ENCODE data around the gene CYTH4. TPM values are rescaled to one million over a fixed set of nuclear protein-coding genes. Genes with fewer than 3 reads are reported as not detected.

CYTH4 gene
- polyA plus RNA-seq, 1 experiment, result 0.33 TPM

DNA sequence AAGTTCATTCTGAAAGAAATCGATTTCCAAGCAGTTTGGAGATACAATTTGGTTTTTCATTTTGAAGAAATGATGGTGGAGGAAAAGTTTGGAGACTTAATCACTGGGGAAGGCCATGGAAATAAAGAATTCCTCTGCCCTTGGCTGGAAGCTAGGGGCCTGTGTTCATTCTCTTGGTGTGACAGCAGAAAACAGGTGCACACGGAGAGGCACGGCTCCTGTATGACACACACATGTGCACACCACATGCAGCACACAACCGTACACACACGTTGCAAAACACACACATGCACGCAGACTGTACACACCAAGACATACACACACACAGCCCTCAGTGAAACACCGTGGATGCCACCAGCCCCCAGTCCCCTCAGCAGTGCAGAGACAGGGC lies 64.2 kb downstream of the CYTH4 start:
- TF ChIP-seq, protein P1, sequence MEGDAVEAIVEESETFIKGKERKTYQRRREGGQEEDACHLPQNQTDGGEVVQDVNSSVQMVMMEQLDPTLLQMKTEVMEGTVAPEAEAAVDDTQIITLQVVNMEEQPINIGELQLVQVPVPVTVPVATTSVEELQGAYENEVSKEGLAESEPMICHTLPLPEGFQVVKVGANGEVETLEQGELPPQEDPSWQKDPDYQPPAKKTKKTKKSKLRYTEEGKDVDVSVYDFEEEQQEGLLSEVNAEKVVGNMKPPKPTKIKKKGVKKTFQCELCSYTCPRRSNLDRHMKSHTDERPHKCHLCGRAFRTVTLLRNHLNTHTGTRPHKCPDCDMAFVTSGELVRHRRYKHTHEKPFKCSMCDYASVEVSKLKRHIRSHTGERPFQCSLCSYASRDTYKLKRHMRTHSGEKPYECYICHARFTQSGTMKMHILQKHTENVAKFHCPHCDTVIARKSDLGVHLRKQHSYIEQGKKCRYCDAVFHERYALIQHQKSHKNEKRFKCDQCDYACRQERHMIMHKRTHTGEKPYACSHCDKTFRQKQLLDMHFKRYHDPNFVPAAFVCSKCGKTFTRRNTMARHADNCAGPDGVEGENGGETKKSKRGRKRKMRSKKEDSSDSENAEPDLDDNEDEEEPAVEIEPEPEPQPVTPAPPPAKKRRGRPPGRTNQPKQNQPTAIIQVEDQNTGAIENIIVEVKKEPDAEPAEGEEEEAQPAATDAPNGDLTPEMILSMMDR (IDR thresholded peaks at IDR 0.05; ENCODE audit: low read depth, low read length), result no peak
- no peak for DNase-seq (ENCODE audit: low read depth, low spot score)
- H3K27ac ChIP-seq (ENCODE audit: low read depth, low read length), result peak overlapping the region; percentile 80

DNA sequence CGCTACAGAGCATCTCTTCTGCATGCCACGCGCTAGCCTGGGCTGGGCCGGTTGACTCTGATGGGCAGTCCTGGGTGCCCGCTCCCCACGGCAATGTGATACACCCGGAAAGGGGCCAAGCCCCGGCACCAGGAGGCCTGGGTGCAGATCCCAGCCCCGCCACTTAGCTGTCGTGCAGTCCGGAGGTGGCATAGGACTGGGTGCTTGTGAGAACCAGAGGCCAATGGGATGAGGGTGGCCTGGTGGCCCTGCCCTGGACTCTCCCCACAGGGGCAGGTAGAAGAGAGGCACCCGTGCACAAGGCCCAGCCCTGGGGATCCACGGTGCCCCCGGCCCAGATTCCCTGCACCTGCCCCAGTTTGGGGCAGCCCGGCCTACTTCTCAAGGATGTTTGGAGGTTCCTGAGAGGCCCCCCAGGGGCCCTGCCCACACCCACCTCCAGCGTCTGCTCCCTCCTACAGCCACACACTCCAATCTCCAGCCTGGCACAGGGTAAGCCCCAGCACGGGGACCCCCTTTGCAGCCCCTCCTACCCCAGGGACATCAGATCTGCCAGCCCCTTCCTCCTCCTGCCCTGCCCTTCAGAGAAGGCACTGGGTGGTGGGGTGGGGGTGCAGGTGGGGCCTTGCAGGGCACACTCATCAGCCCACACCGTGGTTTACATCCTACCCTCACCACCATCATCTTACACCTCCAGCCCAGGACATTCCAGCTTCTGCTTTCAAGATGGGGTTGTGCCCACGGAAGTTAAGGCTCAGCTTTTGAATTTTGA lies 66.9 kb downstream of the CYTH4 start:
- DNase-seq (ENCODE audit: low read depth, low spot score), result no peak
- Histone ChIP-seq H3K9me3 (ENCODE audit: control insufficient read depth, insufficient read depth, low read length) (no peaks in the 10 kb centered on the region), H3K27me3 (ENCODE audit: control insufficient read depth, insufficient read depth, low read length) (peaks cover 29% of the 10 kb centered on the region), H3K27ac (ENCODE audit: low read depth, low read length) (no peak overlapping the region), H3K4me3 (ENCODE audit: low read depth, low read length) (no peak overlapping the region)
- ChIA-PET CTCF (no interaction called here), POLR2A (no interaction called here)
- TF ChIP-seq, protein P1 (IDR thresholded peaks at IDR 0.05; ENCODE audit: low read depth, low read length), result no peak

More for the DNA sequence above, 64.2 kb downstream of the CYTH4 start:
- H3K27me3 ChIP-seq (ENCODE audit: control insufficient read depth, insufficient read depth, low read length), result peaks cover 8% of the 10 kb centered on the region
- no peaks in the 10 kb centered on the region for H3K9me3 ChIP-seq (ENCODE audit: control insufficient read depth, insufficient read depth, low read length)
- ChIA-PET POLR2A (interaction anchor here (1.0 kb wide), 1 partner anchor 18 kb away, joined by 3 read pairs; no protein-coding TSS in a partner anchor), CTCF (no interaction called here)
- H3K4me3 ChIP-seq (ENCODE audit: low read depth, low read length), result no peak overlapping the region

DNA sequence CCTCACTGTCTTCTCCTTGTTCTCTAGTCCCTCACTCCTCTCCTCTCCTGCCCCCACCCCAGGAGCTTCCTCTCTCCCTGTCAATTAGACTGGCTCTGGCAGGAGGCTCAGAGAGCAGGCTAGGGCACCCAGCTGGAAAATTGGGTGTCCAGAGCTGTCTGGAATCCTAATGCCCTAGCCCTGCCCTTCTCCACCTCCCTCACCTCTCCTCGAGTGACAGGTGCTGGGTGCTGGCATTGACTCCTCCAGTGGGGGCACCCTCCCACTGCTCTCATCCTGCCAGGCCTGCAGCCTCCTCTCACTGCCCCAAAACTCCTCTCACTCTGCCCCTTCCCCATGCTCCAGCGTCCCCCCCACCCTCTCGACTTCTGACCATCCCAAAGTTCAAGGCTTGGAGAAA lies 68.9 kb downstream of the CYTH4 start:
- TF ChIP-seq, protein P1 (IDR thresholded peaks at IDR 0.05; ENCODE audit: low read depth, low read length), result no peak
- no peak overlapping the region for H3K4me3 ChIP-seq (ENCODE audit: low read depth, low read length)
- CTCF ChIA-PET, result no interaction called here
- H3K27ac ChIP-seq (ENCODE audit: low read depth, low read length), result no peak overlapping the region
- peaks cover 37% of the 10 kb centered on the region for H3K27me3 ChIP-seq (ENCODE audit: control insufficient read depth, insufficient read depth, low read length)
- DNase-seq (ENCODE audit: low read depth, low spot score), result no peak
- no peaks in the 10 kb centered on the region for H3K9me3 ChIP-seq (ENCODE audit: control insufficient read depth, insufficient read depth, low read length)
- POLR2A ChIA-PET, result no interaction called here

DNA sequence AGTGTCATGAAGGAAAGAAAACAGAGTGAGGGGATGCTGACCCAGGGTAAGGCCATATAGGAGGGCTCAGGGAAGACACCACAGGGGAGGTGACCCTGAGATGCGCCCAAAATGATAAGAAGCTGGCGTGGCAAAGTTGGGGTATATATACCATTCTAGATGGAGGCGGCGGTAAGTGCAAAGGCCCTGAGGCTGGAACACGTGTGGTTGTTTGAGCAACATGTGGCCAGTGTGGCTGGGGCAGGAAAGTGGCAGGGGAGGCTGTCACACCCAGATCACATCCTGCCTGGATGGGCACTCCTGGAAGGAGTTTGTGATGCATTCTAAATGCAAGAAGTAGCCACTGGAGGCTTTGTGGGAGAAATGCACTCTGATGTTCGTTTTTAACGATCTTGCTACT lies 70.2 kb downstream of the CYTH4 start:
- ChIA-PET POLR2A (no interaction called here), CTCF (interaction anchor here (1.0 kb wide), 1 partner anchor 120 kb away, joined by 3 read pairs; no protein-coding TSS in a partner anchor)
- no peak overlapping the region for H3K27ac ChIP-seq (ENCODE audit: low read depth, low read length)
- peaks cover 3% of the 10 kb centered on the region; the same call in 1 of the 2 replicates for H3K9me3 ChIP-seq (ENCODE audit: control insufficient read depth, insufficient read depth, low read length)
- peaks cover 41% of the 10 kb centered on the region for H3K27me3 ChIP-seq (ENCODE audit: control insufficient read depth, insufficient read depth, low read length)
- TF ChIP-seq, protein P1 (IDR thresholded peaks at IDR 0.05; ENCODE audit: low read depth, low read length), result no peak
- H3K4me3 ChIP-seq (ENCODE audit: low read depth, low read length), result no peak overlapping the region
- no peak for DNase-seq (ENCODE audit: low read depth, low spot score)

DNA sequence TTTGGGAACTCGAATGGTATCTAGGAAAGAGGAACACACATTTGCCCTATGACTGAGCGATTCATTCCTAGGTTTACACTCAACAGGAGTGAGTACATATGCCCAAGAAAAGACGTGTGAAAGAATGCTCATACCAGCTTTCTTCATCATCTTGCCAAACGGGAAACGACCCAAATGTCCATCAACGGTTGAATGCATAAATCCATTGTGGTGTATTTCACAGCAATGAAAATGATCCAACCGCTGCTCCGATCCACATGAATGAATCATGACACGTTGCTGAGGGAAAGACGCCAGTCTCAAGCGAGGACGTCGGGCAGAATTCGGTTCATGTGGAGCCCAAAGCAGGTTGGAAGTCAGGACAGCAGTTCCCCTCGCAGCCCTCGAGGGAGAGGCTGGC lies 71.5 kb downstream of the CYTH4 start:
- H3K27ac ChIP-seq (ENCODE audit: low read depth, low read length), result no peak overlapping the region
- H3K9me3 ChIP-seq (ENCODE audit: control insufficient read depth, insufficient read depth, low read length), result peaks cover 3% of the 10 kb centered on the region
- POLR2A ChIA-PET, result no interaction called here
- TF ChIP-seq, protein P1 (IDR thresholded peaks at IDR 0.05; ENCODE audit: low read depth, low read length), result no peak
- DNase-seq (ENCODE audit: low read depth, low spot score), result no peak
- H3K27me3 ChIP-seq (ENCODE audit: control insufficient read depth, insufficient read depth, low read length), result peaks cover 38% of the 10 kb centered on the region
- CTCF ChIA-PET, result no interaction called here
- no peak overlapping the region for H3K4me3 ChIP-seq (ENCODE audit: low read depth, low read length)

Measured in AG04450 (cell line).